GM04504 (cell line): ENCODE results near the gene UCN2.
A peak's percentile ranks its signal among the peaks of the same experiment; 100 is the strongest.

Experiments used
- DNase-seq: peaks from one replicate; pipeline ENCODE4 v3.0.0-alpha.2; 2012; ENCODE audit warnings: low read depth

The UCN2 gene

GRCh38 chr3:48591436-48591835 is 27.9 kb upstream of the UCN2 start:
- no peak for DNase-seq

GRCh38 chr3:48588230-48588629 is 24.6 kb upstream of the UCN2 start:
- DNase-seq = no peak

- DNase-seq = no peak
Measured at GRCh38 chr3:48587686-48588085, 24.1 kb upstream of the UCN2 start.

GRCh38 chr3:48585411-48585810 is 21.8 kb upstream of the UCN2 start:
- DNase-seq = no peak

GRCh38 chr3:48584836-48585235 is 21.3 kb upstream of the UCN2 start:
- no peak for DNase-seq

GRCh38 chr3:48581621-48582481 is 18.3 kb upstream of the UCN2 start:
- no peak for DNase-seq

- DNase-seq = no peak
Measured at GRCh38 chr3:48576647-48577046, 13.1 kb upstream of the UCN2 start.

GRCh38 chr3:48575366-48575765 is 11.8 kb upstream of the UCN2 start:
- no peak for DNase-seq

- no peak for DNase-seq
Measured at GRCh38 chr3:48573973-48574585, 10.5 kb upstream of the UCN2 start.

- no peak for DNase-seq
Measured at GRCh38 chr3:48572517-48572916, 8.9 kb upstream of the UCN2 start.

- DNase-seq = no peak
Measured at GRCh38 chr3:48571938-48572337, 8.4 kb upstream of the UCN2 start.

- no peak for DNase-seq
Measured at GRCh38 chr3:48569808-48570450, 6.3 kb upstream of the UCN2 start.

- no peak for DNase-seq
Measured at GRCh38 chr3:48569400-48569799, 5.8 kb upstream of the UCN2 start.

GRCh38 chr3:48568476-48568875 is 4.9 kb upstream of the UCN2 start:
- DNase-seq = no peak

GRCh38 chr3:48567500-48567899 is 3.9 kb upstream of the UCN2 start:
- no peak for DNase-seq

- DNase-seq = no peak
Measured at GRCh38 chr3:48567090-48567489, 3.5 kb upstream of the UCN2 start.

GRCh38 chr3:48566401-48566760 is 2.8 kb upstream of the UCN2 start:
- no peak for DNase-seq

- peak; percentile 63 for DNase-seq
Measured at GRCh38 chr3:48565591-48566400, 2.2 kb upstream of the UCN2 start.

- DNase-seq = no peak
Measured at GRCh38 chr3:48565186-48565585, 1.6 kb upstream of the UCN2 start.

GRCh38 chr3:48564667-48565066 is 1.1 kb upstream of the UCN2 start:
- no peak for DNase-seq

- peak; percentile 72 for DNase-seq
Measured at GRCh38 chr3:48564022-48564421, 441 bp upstream of the UCN2 start.

- no peak for DNase-seq
Measured at GRCh38 chr3:48562367-48563095, 1.1 kb downstream of the UCN2 start.
